ENCODE data around the gene GAB2. TPM values are rescaled to one million over a fixed set of nuclear protein-coding genes. Genes with fewer than 3 reads are reported as not detected.

Gene GAB2
- total RNA-seq, 4 donors from 2014 or later = 26.3 to 84.8 (median 26.6) TPM

- H3K4me3 ChIP-seq = no peak overlapping the region
- WGBS, 2 donors (ENCODE audit: low coverage in 1 of 2) = 100% methylated on average over 1 of the region's 3 CpGs; no CpG with 5 or more reads in 1 of the 2 donors
- no peaks in the 10 kb centered on the region for H3K27me3 ChIP-seq
- ATAC-seq = no peak
- TF ChIP-seq POLR2A (IDR thresholded peaks at IDR 0.05) = no peak
- peaks cover 0 to 30% (median 0%) of the 10 kb centered on the region in 3 donors for H3K4me1 ChIP-seq
- no peak overlapping the region for H3K27ac ChIP-seq
- no peaks in the 10 kb centered on the region for H3K36me3 ChIP-seq
- H3K9me3 ChIP-seq = no peaks in the 10 kb centered on the region
Measured at GRCh38 chr11:78376858-78377257, 40.8 kb downstream of the GAB2 start.

DNA sequence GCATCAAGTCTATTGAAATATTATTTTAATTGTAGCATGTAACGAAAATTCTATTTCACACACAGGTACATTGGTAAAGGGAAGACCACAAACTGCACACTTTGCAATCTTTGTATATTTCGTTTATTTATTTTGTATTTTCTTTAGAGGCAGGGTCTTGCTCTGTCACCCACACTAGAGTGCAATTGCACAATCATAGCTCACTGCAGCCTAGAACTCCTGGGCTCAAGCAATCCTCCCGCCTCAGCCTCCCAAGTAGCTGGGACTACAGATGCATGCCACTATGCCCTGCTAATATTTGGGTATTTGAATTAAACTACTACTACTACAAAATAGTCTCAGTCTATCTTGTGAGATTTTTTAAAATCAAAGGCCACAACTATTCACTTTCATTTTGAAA lies 42.7 kb downstream of the GAB2 start:
- ATAC-seq = no peak
- Histone ChIP-seq H3K27ac (no peak overlapping the region), H3K4me3 (no peak overlapping the region), H3K36me3 (no peaks in the 10 kb centered on the region), H3K4me1 (peaks cover 0 to 36% (median 6%) of the 10 kb centered on the region in 3 donors), H3K27me3 (no peaks in the 10 kb centered on the region), H3K9me3 (no peaks in the 10 kb centered on the region)
- WGBS, 2 donors (ENCODE audit: low coverage in 1 of 2) = 77 to 89% methylated on average over 3 of the region's 3 CpGs
- TF ChIP-seq POLR2A (IDR thresholded peaks at IDR 0.05) (no peak), CTCF (IDR thresholded peaks at IDR 0.05) (no peak), EP300 (IDR thresholded peaks at IDR 0.05) (no peak), POLR2AphosphoS5 (IDR thresholded peaks at IDR 0.05) (no peak)

DNA sequence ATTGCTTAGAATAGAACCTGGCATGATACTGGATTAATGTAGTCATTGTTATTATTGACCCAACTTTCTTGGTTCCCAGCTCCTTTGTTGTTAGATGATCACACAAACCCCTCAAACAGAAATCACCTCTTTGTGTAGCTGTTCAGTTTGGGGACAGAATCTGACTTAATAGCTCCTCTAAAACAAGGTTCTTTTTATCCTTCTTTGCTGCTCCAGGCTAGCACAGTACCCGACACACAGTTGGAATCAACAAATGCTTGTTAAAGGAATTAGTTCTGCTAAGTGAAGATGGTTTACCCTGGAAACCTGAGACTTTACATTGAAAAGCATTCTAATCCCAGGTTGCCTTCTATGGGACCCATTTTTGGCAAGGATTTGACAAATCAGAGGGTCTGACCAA lies 43.9 kb downstream of the GAB2 start:
- Histone ChIP-seq H3K27ac (no peak overlapping the region), H3K4me1 (peaks cover 0 to 36% (median 6%) of the 10 kb centered on the region in 3 donors), H3K9me3 (no peaks in the 10 kb centered on the region), H3K4me3 (no peak overlapping the region), H3K36me3 (no peaks in the 10 kb centered on the region), H3K27me3 (no peaks in the 10 kb centered on the region)
- TF ChIP-seq EP300 (IDR thresholded peaks at IDR 0.05) (no peak), CTCF (IDR thresholded peaks at IDR 0.05) (no peak), POLR2AphosphoS5 (IDR thresholded peaks at IDR 0.05) (no peak), POLR2A (IDR thresholded peaks at IDR 0.05) (no peak)
- no peak for ATAC-seq
- WGBS, 2 donors (ENCODE audit: low coverage in 1 of 2) = 86 to 90% methylated on average over 1 of the region's 1 CpG

DNA sequence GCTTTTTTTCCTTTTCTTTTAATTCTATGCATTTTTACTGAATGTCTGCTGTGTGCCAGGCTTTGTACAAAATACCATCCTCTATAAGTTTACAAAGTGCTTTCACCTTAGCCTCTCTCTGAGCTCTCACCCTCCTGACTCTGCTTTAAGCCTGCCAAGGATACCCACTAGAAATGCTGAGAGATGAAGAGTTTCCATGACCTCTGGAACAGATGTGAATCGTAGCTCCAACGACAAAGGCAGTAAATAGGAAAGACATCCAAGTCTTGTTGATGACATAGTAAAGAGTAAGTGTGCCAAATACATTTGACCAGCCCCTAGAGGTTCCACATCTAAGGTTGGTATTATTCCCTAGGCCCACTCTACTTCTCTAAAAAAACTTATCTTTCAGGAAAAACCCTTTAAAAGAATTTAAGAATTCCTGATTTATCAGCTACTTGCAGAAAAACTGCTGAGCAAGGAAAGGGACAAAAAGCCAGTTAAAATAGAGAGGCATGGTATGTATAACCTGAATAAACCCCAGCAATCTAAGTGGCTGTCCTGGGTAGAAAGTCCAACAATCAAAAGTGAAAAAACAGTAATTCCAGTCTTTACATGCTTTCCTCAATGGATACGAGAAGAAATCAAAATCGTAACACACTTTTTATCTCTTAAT lies 45.4 kb downstream of the GAB2 start:
- Histone ChIP-seq H3K9me3 (no peaks in the 10 kb centered on the region), H3K4me1 (peaks cover 0 to 36% (median 6%) of the 10 kb centered on the region in 3 donors), H3K36me3 (no peaks in the 10 kb centered on the region), H3K27me3 (no peaks in the 10 kb centered on the region), H3K4me3 (no peak overlapping the region), H3K27ac (no peak overlapping the region)
- no peak for ATAC-seq
- 58 to 63% methylated on average over 2 to 4 of the region's 4 CpGs for WGBS, 2 donors (ENCODE audit: low coverage in 1 of 2)
- TF ChIP-seq POLR2AphosphoS5 (IDR thresholded peaks at IDR 0.05) (no peak), CTCF (IDR thresholded peaks at IDR 0.05) (no peak), EP300 (IDR thresholded peaks at IDR 0.05) (no peak), POLR2A (IDR thresholded peaks at IDR 0.05) (no peak)

DNA sequence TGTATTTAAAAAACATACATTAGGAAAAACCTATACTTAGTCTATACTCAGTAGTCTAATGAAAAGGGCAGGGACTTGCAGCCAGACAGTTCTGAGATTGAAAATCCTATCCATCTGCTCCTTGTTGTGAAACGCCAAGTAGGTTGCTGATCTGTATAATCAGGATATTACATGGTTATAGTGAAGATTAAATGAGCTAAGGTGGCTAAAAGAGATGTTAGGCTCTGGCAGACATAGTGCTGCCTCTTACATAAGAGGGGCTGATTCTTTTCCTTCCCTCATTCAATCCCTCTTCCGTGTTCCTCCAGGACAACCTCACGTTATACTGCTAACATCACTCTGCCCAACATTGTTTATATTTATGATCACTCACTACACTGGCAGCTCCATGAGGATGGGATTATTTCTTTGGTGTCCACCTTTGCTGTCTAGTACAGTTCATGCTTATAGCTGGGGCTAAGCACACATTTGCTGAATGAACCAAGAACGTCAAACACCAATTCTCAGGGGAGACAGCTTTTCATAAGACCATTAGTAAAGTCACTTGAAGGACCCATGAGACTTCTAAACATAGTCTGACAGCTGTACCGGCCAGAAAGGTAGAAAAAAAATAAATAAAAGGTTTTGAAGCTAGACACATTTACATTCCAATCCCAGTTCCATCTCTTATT lies 46.3 kb downstream of the GAB2 start:
- Histone ChIP-seq H3K36me3 (no peaks in the 10 kb centered on the region), H3K4me3 (no peak overlapping the region), H3K27ac (peak overlapping the region in 3 of 4 donors; percentile 17 to 43 (median 32)), H3K27me3 (no peaks in the 10 kb centered on the region), H3K9me3 (no peaks in the 10 kb centered on the region), H3K4me1 (peaks cover 0 to 36% (median 6%) of the 10 kb centered on the region in 3 donors)
- WGBS, 2 donors (ENCODE audit: low coverage in 1 of 2) = 31 to 36% methylated on average over 5 of the region's 5 CpGs
- TF ChIP-seq CTCF (IDR thresholded peaks at IDR 0.05) (no peak), POLR2AphosphoS5 (IDR thresholded peaks at IDR 0.05) (no peak), POLR2A (IDR thresholded peaks at IDR 0.05) (no peak), EP300 (IDR thresholded peaks at IDR 0.05) (no peak)
- no peak for ATAC-seq
